HEK293 (cell line): ENCODE results near the gene NTSR2.

Experiments used
- CTCF ChIA-PET: fragments of 350-600 bp; formaldehyde crosslinking; extraction: SDS; loops from one replicate; lab custom pipeline; 2021; ENCODE audit warnings: antibody characterized with exemption; lab: Yijun Ruan, JAX
- POLR2A ChIA-PET: fragments of 300-600 bp; formaldehyde crosslinking; extraction: SDS; loops from one replicate; lab custom pipeline; 2020; ENCODE audit warnings: antibody characterized with exemption, inconsistent platforms; lab: Yijun Ruan, JAX
- H3K27ac ChIP-seq: fragments of 200-500 bp; sonication (Bioruptor generic); 2 replicates; pipeline ENCODE4 v1.5.1; 2014; ENCODE audit warnings: low read depth, low read length, control low read depth, inconsistent platforms; ENCODE audit errors: extremely low read depth
- H3K36me3 ChIP-seq, 2 experiments: fragments of 200-500 bp in 1 of 2; sonication (Bioruptor generic) in 1 of 2; 1 replicate in 1 of 2; 2 replicates in 1 of 2; pipeline ENCODE4 v1.5.1; 2014 to 2017; ENCODE audit warnings: inconsistent platforms in 2 of 2, low read length in 2 of 2; ENCODE audit not compliant: control insufficient read depth in 2 of 2, insufficient read depth in 1 of 2
- H3K4me1 ChIP-seq: fragments of 200-500 bp; sonication (Bioruptor generic); 2 replicates; pipeline ENCODE4 v1.5.1; 2014; ENCODE audit warnings: mild to moderate bottlenecking, low read length, inconsistent platforms; ENCODE audit not compliant: control insufficient read depth, insufficient read depth
- H3K4me3 ChIP-seq: 2 replicates; pipeline ENCODE4 v1.5.1; 2011; ENCODE audit warnings: low read depth, mild to moderate bottlenecking, control low read depth, low read length, moderate library complexity
- H3K9me3 ChIP-seq: fragments of 200-500 bp; sonication (Bioruptor generic); 2 replicates; pipeline ENCODE4 v1.5.1; 2014; ENCODE audit warnings: low read depth, low read length, inconsistent platforms; ENCODE audit not compliant: control insufficient read depth, insufficient read depth
- EGR2 ChIP-seq: fragments of 450-650 bp; formaldehyde crosslinking; IDR thresholded peaks from 2 replicates; pipeline ENCODE4 v1.5.1; 2016; ENCODE audit warnings: low read depth, missing biosample characterization, missing genetic modification characterization
- FEZF1 ChIP-seq: fragments of 450-650 bp; formaldehyde crosslinking; IDR thresholded peaks from 2 replicates; pipeline ENCODE4 v1.5.1; 2016; ENCODE audit warnings: missing biosample characterization, missing genetic modification characterization
- GFI1B ChIP-seq: fragments of 450-650 bp; formaldehyde crosslinking; IDR thresholded peaks from 2 replicates; pipeline ENCODE4 v1.5.1; 2016; ENCODE audit warnings: missing biosample characterization, missing genetic modification characterization
- HOXD13 ChIP-seq: sonication (generic); formaldehyde crosslinking; IDR thresholded peaks from 2 replicates; pipeline ENCODE4 v1.8.0; 2022; ENCODE audit warnings: missing genetic modification reagents, borderline replicate concordance
- KLF1 ChIP-seq: fragments of 450-650 bp; formaldehyde crosslinking; IDR thresholded peaks from 2 replicates; pipeline ENCODE4 v1.5.1; 2016; ENCODE audit warnings: missing biosample characterization, missing genetic modification characterization
- PRDM1 ChIP-seq: fragments of 450-650 bp; formaldehyde crosslinking; IDR thresholded peaks from 2 replicates; pipeline ENCODE4; 2016; ENCODE audit warnings: missing biosample characterization, missing genetic modification characterization
- WT1 ChIP-seq: fragments of 450-650 bp; formaldehyde crosslinking; IDR thresholded peaks from 2 replicates; pipeline ENCODE4 v1.5.1; 2016; ENCODE audit warnings: missing biosample characterization, missing genetic modification characterization
- ZBTB8A ChIP-seq: fragments of 450-650 bp; formaldehyde crosslinking; IDR thresholded peaks from 2 replicates; pipeline ENCODE4 v1.5.1; 2016; ENCODE audit warnings: missing biosample characterization, missing genetic modification characterization
- ZFP41 ChIP-seq: fragments of 450-650 bp; formaldehyde crosslinking; IDR thresholded peaks from 2 replicates; pipeline ENCODE4 v1.5.1; 2016; ENCODE audit warnings: missing biosample characterization, missing genetic modification characterization, borderline replicate concordance
- ZNF10 ChIP-seq: fragments of 450-650 bp; formaldehyde crosslinking; IDR thresholded peaks from 2 replicates; pipeline ENCODE4 v1.5.1; 2017; ENCODE audit warnings: missing biosample characterization, missing genetic modification characterization
- ZNF121 ChIP-seq: fragments of 450-650 bp; formaldehyde crosslinking; IDR thresholded peaks from 2 replicates; pipeline ENCODE4 v1.5.1; 2016; ENCODE audit warnings: missing biosample characterization, missing genetic modification characterization
- ZNF24 ChIP-seq: fragments of 450-650 bp; formaldehyde crosslinking; IDR thresholded peaks from 2 replicates; pipeline ENCODE4 v1.5.1; 2016; ENCODE audit warnings: missing biosample characterization, missing genetic modification characterization
- ZNF248 ChIP-seq: fragments of 450-650 bp; formaldehyde crosslinking; IDR thresholded peaks from 2 replicates; pipeline ENCODE4 v1.5.1; 2017; ENCODE audit warnings: missing biosample characterization, missing genetic modification characterization
- ZNF341 ChIP-seq: fragments of 450-650 bp; formaldehyde crosslinking; IDR thresholded peaks from 2 replicates; pipeline ENCODE4; 2016; ENCODE audit warnings: low read depth, missing biosample characterization, missing genetic modification characterization
- ZNF416 ChIP-seq: fragments of 450-650 bp; formaldehyde crosslinking; IDR thresholded peaks from 2 replicates; pipeline ENCODE4 v1.5.1; 2016; ENCODE audit warnings: missing biosample characterization, missing genetic modification characterization
- ZNF510 ChIP-seq: fragments of 450-650 bp; formaldehyde crosslinking; IDR thresholded peaks from 2 replicates; pipeline ENCODE4 v1.5.1; 2018; ENCODE audit warnings: mild to moderate bottlenecking, missing genetic modification characterization, missing biosample characterization; ENCODE audit not compliant: insufficient replicate concordance
- ZNF521 ChIP-seq: fragments of 450-650 bp; formaldehyde crosslinking; IDR thresholded peaks from 2 replicates; pipeline ENCODE4 v1.5.1; 2017; ENCODE audit warnings: missing biosample characterization, mild to moderate bottlenecking, missing genetic modification characterization
- ZNF670 ChIP-seq: fragments of 450-650 bp; formaldehyde crosslinking; IDR thresholded peaks from 2 replicates; pipeline ENCODE4 v1.5.1; 2016; ENCODE audit warnings: missing biosample characterization, missing genetic modification characterization, low read depth
- ZNF747 ChIP-seq: fragments of 450-650 bp; formaldehyde crosslinking; IDR thresholded peaks from 2 replicates; pipeline ENCODE4 v1.5.1; 2016; ENCODE audit warnings: missing biosample characterization, missing genetic modification characterization
- ZNF776 ChIP-seq: fragments of 450-650 bp; formaldehyde crosslinking; IDR thresholded peaks from 2 replicates; pipeline ENCODE4 v1.5.0; 2017; ENCODE audit warnings: missing biosample characterization, missing genetic modification characterization, borderline replicate concordance
- ZSCAN16 ChIP-seq: fragments of 450-650 bp; formaldehyde crosslinking; IDR thresholded peaks from 2 replicates; pipeline ENCODE4 v1.5.1; 2016; ENCODE audit warnings: missing biosample characterization, missing genetic modification characterization
- TF ChIP-seq, protein P1 (sequence below): fragments of 450-650 bp; formaldehyde crosslinking; IDR thresholded peaks from 2 replicates; pipeline ENCODE4 v1.5.1; 2016; ENCODE audit warnings: missing biosample characterization, missing genetic modification characterization
- TF ChIP-seq, protein P2 (sequence below): fragments of 450-650 bp; formaldehyde crosslinking; IDR thresholded peaks from 2 replicates; pipeline ENCODE4 v1.5.1; 2016; ENCODE audit warnings: missing biosample characterization, missing genetic modification characterization
- TF ChIP-seq, protein P3 (sequence below): fragments of 450-650 bp; formaldehyde crosslinking; IDR thresholded peaks from 2 replicates; pipeline ENCODE4 v1.5.1; 2016; ENCODE audit warnings: missing biosample characterization, missing genetic modification characterization
- TF ChIP-seq, protein P4 (sequence below): fragments of 450-650 bp; formaldehyde crosslinking; IDR thresholded peaks from 2 replicates; pipeline ENCODE4 v1.5.1; 2016; ENCODE audit warnings: missing biosample characterization, missing genetic modification characterization
- TF ChIP-seq, protein P5 (sequence below): fragments of 450-650 bp; formaldehyde crosslinking; IDR thresholded peaks from 2 replicates; pipeline ENCODE4 v1.5.1; 2016; ENCODE audit warnings: missing biosample characterization, missing genetic modification characterization

The NTSR2 gene

DNA sequence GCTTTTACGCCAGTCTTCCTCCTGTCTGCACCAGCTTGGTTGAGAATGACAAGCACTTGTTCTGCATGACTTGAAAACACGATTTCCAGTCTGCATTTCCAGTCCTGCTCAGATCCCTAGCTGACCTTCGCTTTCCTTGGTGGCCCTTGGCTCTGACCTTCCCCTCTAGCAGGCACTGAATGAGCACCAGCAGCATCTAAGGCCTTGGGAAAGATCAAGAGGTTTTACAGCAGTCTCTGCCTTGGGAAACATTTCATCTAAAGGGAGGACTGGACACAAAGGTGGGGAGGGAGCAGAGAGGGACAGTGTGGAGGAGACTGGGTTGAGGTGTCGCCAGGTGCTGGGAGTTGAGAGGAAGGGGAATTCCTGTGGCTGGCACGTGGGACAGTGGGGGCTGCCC, 30.5 kb downstream of the NTSR2 start:
- POLR2A ChIA-PET = no interaction called here
- H3K36me3 ChIP-seq = no peaks in the 10 kb centered on the region
- TF ChIP-seq ZBTB8A (tag by site-specific recombination) (no peak), ZNF248 (tag by site-specific recombination) (no peak), FEZF1 (no peak), EGR2 (tag by site-specific recombination) (no peak), ZFP41 (tag by site-specific recombination) (no peak), ZNF121 (tag by site-specific recombination) (no peak), GFI1B (tag by site-specific recombination) (no peak), ZSCAN16 (tag by site-specific recombination) (no peak), WT1 (tag by site-specific recombination) (no peak)
- TF ChIP-seq, protein P1, sequence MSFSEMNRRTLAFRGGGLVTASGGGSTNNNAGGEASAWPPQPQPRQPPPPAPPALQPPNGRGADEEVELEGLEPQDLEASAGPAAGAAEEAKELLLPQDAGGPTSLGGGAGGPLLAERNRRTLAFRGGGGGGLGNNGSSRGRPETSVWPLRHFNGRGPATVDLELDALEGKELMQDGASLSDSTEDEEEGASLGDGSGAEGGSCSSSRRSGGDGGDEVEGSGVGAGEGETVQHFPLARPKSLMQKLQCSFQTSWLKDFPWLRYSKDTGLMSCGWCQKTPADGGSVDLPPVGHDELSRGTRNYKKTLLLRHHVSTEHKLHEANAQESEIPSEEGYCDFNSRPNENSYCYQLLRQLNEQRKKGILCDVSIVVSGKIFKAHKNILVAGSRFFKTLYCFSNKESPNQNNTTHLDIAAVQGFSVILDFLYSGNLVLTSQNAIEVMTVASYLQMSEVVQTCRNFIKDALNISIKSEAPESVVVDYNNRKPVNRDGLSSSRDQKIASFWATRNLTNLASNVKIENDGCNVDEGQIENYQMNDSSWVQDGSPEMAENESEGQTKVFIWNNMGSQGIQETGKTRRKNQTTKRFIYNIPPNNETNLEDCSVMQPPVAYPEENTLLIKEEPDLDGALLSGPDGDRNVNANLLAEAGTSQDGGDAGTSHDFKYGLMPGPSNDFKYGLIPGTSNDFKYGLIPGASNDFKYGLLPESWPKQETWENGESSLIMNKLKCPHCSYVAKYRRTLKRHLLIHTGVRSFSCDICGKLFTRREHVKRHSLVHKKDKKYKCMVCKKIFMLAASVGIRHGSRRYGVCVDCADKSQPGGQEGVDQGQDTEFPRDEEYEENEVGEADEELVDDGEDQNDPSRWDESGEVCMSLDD (tag by site-specific recombination) = no peak
- TF ChIP-seq, protein P2, sequence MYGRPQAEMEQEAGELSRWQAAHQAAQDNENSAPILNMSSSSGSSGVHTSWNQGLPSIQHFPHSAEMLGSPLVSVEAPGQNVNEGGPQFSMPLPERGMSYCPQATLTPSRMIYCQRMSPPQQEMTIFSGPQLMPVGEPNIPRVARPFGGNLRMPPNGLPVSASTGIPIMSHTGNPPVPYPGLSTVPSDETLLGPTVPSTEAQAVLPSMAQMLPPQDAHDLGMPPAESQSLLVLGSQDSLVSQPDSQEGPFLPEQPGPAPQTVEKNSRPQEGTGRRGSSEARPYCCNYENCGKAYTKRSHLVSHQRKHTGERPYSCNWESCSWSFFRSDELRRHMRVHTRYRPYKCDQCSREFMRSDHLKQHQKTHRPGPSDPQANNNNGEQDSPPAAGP (tag by site-specific recombination) = no peak
- TF ChIP-seq, protein P3, sequence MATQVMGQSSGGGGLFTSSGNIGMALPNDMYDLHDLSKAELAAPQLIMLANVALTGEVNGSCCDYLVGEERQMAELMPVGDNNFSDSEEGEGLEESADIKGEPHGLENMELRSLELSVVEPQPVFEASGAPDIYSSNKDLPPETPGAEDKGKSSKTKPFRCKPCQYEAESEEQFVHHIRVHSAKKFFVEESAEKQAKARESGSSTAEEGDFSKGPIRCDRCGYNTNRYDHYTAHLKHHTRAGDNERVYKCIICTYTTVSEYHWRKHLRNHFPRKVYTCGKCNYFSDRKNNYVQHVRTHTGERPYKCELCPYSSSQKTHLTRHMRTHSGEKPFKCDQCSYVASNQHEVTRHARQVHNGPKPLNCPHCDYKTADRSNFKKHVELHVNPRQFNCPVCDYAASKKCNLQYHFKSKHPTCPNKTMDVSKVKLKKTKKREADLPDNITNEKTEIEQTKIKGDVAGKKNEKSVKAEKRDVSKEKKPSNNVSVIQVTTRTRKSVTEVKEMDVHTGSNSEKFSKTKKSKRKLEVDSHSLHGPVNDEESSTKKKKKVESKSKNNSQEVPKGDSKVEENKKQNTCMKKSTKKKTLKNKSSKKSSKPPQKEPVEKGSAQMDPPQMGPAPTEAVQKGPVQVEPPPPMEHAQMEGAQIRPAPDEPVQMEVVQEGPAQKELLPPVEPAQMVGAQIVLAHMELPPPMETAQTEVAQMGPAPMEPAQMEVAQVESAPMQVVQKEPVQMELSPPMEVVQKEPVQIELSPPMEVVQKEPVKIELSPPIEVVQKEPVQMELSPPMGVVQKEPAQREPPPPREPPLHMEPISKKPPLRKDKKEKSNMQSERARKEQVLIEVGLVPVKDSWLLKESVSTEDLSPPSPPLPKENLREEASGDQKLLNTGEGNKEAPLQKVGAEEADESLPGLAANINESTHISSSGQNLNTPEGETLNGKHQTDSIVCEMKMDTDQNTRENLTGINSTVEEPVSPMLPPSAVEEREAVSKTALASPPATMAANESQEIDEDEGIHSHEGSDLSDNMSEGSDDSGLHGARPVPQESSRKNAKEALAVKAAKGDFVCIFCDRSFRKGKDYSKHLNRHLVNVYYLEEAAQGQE = no peak

DNA sequence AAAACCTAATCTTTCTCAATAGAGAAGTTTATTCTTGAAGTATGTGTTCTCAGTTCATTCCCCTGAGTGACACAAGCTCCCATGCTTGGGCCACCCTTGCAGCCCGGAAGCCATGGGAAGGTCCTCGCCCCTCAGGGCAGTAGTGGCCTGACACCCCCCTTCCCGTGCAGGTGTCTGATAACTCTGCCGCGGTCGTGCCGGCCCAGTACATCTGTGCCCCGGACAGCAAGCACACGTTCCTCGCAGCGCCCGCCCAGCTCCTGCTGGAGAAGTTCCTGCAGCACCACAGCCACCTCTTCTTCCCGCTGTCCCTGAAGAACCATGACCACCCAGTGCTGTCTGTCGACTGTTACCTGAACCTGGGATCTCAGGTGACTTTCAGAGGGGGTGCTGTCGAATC, 32.4 kb downstream of the NTSR2 start:
- no peaks in the 10 kb centered on the region for H3K36me3 ChIP-seq
- ChIA-PET POLR2A (no interaction called here), CTCF (interaction anchor here (0.6 kb wide), 1 partner anchor 113 kb away, joined by 4 read pairs; no protein-coding TSS in a partner anchor)
- H3K4me1 ChIP-seq = no peaks in the 10 kb centered on the region
- H3K4me3 ChIP-seq = no peak overlapping the region
- no peaks in the 10 kb centered on the region; the same call in 1 of the 2 replicates for H3K9me3 ChIP-seq
- no peak overlapping the region for H3K27ac ChIP-seq
- TF ChIP-seq KLF1 (tag by site-specific recombination) (no peak), ZNF341 (tag by site-specific recombination) (no peak), ZNF670 (tag by site-specific recombination) (no peak), PRDM1 (tag by site-specific recombination) (no peak), ZNF510 (tag by site-specific recombination) (no peak), ZNF747 (tag by site-specific recombination) (no peak), ZNF521 (tag by site-specific recombination) (no peak), HOXD13 (CRISPR knock-in tag) (no peak), ZNF24 (tag by site-specific recombination) (no peak), FEZF1 (no peak), ZNF776 (no peak), ZNF10 (no peak), ZNF416 (tag by site-specific recombination) (no peak)
- TF ChIP-seq, protein P4, sequence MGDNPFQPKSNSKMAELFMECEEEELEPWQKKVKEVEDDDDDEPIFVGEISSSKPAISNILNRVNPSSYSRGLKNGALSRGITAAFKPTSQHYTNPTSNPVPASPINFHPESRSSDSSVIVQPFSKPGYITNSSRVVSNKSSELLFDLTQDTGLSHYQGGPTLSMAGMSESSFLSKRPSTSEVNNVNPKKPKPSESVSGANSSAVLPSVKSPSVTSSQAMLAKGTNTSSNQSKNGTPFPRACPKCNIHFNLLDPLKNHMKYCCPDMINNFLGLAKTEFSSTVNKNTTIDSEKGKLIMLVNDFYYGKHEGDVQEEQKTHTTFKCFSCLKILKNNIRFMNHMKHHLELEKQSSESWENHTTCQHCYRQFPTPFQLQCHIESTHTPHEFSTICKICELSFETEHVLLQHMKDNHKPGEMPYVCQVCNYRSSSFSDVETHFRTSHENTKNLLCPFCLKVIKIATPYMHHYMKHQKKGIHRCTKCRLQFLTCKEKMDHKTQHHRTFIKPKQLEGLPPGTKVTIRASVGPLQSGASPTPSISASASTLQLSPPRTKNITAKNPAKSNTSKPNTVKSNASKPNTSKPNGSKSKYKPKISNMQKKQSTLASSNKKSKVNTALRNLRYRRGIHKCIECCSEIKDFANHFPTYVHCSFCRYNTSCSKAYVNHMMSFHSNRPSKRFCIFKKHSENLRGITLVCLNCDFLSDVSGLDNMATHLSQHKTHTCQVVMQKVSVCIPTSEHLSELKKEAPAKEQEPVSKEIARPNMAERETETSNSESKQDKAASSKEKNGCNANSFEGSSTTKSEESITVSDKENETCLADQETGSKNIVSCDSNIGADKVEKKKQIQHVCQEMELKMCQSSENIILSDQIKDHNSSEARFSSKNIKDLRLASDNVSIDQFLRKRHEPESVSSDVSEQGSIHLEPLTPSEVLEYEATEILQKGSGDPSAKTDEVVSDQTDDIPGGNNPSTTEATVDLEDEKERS (tag by site-specific recombination) = no peak
- TF ChIP-seq, protein P5, sequence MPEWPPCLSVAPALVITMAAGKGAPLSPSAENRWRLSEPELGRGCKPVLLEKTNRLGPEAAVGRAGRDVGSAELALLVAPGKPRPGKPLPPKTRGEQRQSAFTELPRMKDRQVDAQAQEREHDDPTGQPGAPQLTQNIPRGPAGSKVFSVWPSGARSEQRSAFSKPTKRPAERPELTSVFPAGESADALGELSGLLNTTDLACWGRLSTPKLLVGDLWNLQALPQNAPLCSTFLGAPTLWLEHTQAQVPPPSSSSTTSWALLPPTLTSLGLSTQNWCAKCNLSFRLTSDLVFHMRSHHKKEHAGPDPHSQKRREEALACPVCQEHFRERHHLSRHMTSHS (tag by site-specific recombination) = no peak

More for the DNA sequence above, 30.5 kb downstream of the NTSR2 start:
- H3K4me3 ChIP-seq = no peak overlapping the region
- no peak overlapping the region for H3K27ac ChIP-seq
- H3K9me3 ChIP-seq = no peaks in the 10 kb centered on the region; the same call in 1 of the 2 replicates
- H3K4me1 ChIP-seq = no peaks in the 10 kb centered on the region
- CTCF ChIA-PET = interaction anchor here (1.0 to 1.4 kb wide), 2 partner anchors 42 to 54 kb away, joined by 3 to 4 read pairs; no protein-coding TSS in a partner anchor
